ENCODE measurements around the gene PITPNM3.

GRCh38 chr17:6474376-6474775, 82.0 kb downstream of the PITPNM3 start:
- TF ChIP-seq MXD1 (CRISPR knock-in tag; IDR thresholded peaks at IDR 0.05) = no peak
- no peak for TF ChIP-seq CTCF (CRISPR knock-in tag; IDR thresholded peaks at IDR 0.05)
- no peak for TF ChIP-seq TFDP2 (CRISPR knock-in tag; IDR thresholded peaks at IDR 0.05)
- TF ChIP-seq EP300 (IDR thresholded peaks at IDR 0.05; ENCODE audit: low read depth in 2 of 2, low read length in 2 of 2) = no peak
- no peak for TF ChIP-seq EP300 (CRISPR knock-in tag; IDR thresholded peaks at IDR 0.05; ENCODE audit: borderline replicate concordance)
- TF ChIP-seq NFKBIZ (CRISPR knock-in tag; IDR thresholded peaks at IDR 0.05) = no peak
- TF ChIP-seq RFXANK (CRISPR knock-in tag; IDR thresholded peaks at IDR 0.05) = no peak
- TF ChIP-seq FOXA1 (IDR thresholded peaks at IDR 0.05) = no peak
- TF ChIP-seq FOXA1 (CRISPR knock-in tag; IDR thresholded peaks at IDR 0.05) = no peak
- no peak for TF ChIP-seq ZNF777 (CRISPR knock-in tag; IDR thresholded peaks at IDR 0.05)
- TF ChIP-seq ATF3 (CRISPR knock-in tag; IDR thresholded peaks at IDR 0.05) = no peak
- no peak for TF ChIP-seq KMT2A (CRISPR knock-in tag; IDR thresholded peaks at IDR 0.05)
- no peak for TF ChIP-seq MEIS1 (CRISPR knock-in tag; IDR thresholded peaks at IDR 0.05; ENCODE audit: borderline replicate concordance)
- TF ChIP-seq TAF1 (CRISPR knock-in tag; IDR thresholded peaks at IDR 0.05) = no peak
- no peak for TF ChIP-seq CEBPB (IDR thresholded peaks at IDR 0.05; ENCODE audit: borderline replicate concordance, low read depth, low read length)

All from HepG2 (cell line).